Astrocyte of the spinal cord (primary cell): ENCODE measurements around the gene LHPP.
"Not testable (repeated sequence)": the region's sequence is repeated elsewhere in the genome, so short reads cannot be mapped to it uniquely, and the experiment has no call there.

Experiments
- DNase-seq: peaks from one replicate; pipeline ENCODE4 v3.0.0; 2011; ENCODE audit warnings: low read depth, low spot score
- H3K4me3 ChIP-seq: 2 replicates; pipeline ENCODE4 v1.5.1; 2011; ENCODE audit warnings: low read depth, mild to moderate bottlenecking, low read length, moderate library complexity
- in situ Hi-C: cut with HindIII; loops from 2 replicates; pipeline ENCODE4 v1.10.0; 2017; ENCODE audit warnings: low sequenced_read_pairs
- TF ChIP-seq, protein P1 (sequence below): IDR thresholded peaks from 2 replicates; pipeline ENCODE4 v1.5.1; 2012; ENCODE audit warnings: low read depth, mild to moderate bottlenecking, low read length, inconsistent platforms

Gene LHPP

DNA sequence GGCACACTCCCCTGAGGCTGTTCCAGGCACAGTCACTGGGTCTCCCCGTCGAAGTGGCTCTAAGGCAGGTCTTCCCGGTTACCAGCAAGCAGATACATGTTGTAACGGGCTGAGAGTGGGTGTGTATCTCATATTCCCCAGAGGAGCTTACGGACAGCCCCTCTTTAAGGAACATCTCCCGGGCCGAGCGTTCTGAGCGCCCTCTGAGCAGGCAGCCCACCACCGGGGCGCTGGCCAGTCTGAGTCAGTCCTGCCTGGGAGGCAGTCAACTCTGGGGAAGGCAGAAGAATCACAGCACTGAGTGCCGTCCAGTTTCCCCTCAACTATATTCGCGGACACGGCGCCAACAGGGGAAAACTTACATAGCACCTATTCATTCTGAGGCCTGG, 117.4 kb downstream of the LHPP start:
- DNase-seq, result no peak
- in situ Hi-C loops, result no loop called here
- TF ChIP-seq, protein P1, sequence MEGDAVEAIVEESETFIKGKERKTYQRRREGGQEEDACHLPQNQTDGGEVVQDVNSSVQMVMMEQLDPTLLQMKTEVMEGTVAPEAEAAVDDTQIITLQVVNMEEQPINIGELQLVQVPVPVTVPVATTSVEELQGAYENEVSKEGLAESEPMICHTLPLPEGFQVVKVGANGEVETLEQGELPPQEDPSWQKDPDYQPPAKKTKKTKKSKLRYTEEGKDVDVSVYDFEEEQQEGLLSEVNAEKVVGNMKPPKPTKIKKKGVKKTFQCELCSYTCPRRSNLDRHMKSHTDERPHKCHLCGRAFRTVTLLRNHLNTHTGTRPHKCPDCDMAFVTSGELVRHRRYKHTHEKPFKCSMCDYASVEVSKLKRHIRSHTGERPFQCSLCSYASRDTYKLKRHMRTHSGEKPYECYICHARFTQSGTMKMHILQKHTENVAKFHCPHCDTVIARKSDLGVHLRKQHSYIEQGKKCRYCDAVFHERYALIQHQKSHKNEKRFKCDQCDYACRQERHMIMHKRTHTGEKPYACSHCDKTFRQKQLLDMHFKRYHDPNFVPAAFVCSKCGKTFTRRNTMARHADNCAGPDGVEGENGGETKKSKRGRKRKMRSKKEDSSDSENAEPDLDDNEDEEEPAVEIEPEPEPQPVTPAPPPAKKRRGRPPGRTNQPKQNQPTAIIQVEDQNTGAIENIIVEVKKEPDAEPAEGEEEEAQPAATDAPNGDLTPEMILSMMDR, result no peak
- H3K4me3 ChIP-seq, result no peak overlapping the region

DNA sequence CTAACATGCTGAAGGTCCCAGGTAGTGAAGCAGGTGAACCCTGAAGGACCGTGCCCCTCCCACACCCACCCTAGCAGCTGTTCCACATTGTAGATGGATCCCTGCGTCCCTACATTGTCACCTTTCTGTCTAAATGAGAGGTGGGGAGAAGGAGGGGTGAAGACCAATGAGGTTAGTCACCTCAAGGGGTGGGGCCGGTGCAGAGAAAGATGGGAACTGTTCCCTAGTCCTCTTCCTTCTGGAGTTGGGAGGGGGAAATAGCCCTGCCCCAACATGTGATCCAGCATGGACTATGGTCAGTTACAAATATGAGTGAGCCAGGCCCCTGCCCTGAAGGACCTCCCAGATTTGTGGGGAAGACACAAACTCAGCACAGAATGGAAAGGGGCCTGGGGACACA, 124.5 kb downstream of the LHPP start:
- TF ChIP-seq, protein P1, result no peak
- DNase-seq, result no peak
- H3K4me3 ChIP-seq, result no peak overlapping the region
- in situ Hi-C loops, result no loop called here

DNA sequence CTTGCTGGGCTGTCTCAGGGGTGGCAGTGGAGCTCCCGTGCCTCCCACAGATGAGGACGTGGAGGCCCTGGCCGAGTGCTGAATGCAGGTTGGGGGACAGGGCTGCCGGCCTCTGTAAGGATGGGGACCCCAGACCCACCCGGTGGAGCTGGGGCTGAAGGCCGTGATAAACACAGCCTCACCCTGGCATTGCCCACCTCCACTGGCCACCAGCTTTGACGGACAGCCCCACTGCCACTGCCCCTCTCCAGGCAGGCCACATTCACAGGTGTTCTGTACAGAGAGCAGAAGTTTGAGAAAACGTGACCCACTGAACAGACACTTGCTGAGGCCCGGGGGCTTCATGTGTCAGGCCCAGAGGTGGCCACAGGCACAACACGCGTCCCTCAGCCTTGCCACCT, 126.2 kb downstream of the LHPP start:
- no peak overlapping the region for H3K4me3 ChIP-seq
- in situ Hi-C loops, result no loop called here
- TF ChIP-seq, protein P1, result no peak
- no peak for DNase-seq

DNA sequence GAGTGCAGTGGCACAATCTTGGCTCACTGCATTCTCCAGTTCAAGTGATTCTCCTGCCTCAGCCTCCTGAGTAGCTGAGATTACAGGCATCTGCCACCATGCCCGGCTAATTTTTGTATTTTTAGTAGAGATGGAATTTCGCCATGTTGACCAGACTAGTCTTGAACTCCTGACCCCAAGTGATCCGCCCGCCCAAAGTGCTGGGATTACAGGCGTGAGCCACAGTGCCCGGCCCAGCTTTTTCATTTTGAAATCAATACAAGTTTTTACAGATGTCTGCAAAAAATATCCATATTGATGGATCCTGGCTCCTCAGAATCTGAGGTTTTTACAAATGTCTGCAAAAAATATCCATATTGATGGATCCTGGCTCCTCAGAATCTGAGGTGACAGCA, 126.7 kb downstream of the LHPP start:
- DNase-seq, H3K4me3 ChIP-seq, in situ Hi-C loops: not testable (repeated sequence)

- TF ChIP-seq, protein P1, result no peak
- DNase-seq, result no peak
- in situ Hi-C loops, result no loop called here
- H3K4me3 ChIP-seq, result no peak overlapping the region
Measured at GRCh38 chr10:124588736-124589490, 127.3 kb downstream of the LHPP start.

GRCh38 chr10:124589491-124590041, 127.9 kb downstream of the LHPP start:
- TF ChIP-seq, protein P1, result no peak
- DNase-seq, result peak; percentile 38
- in situ Hi-C loops, result no loop called here
- no peak overlapping the region for H3K4me3 ChIP-seq
